ENCODE results near the gene CFHR2.
A peak's percentile ranks its signal among the peaks of the same experiment; 100 is the strongest.
"Not testable (repeated sequence)": the region's sequence is repeated elsewhere in the genome, so short reads cannot be mapped to it uniquely, and the experiment has no call there.

The CFHR2 gene

DNA sequence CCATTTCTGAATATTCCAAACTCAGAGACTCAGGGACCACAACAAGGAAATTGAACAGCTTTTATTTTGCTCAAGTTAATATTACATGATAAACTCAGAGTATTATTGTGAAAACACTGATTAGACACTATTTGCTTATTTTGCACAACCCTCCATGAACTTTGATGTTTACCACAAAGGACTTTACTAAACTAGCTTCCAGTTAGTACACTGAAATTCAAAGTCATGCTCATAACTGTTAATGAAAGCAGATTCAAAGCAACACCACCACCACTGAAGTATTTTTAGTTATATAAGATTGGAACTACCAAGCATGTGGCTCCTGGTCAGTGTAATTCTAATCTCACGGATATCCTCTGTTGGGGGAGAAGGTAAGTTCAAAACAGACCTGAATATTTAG, at the start of gene CFHR2:
Gene CFHR2, plus strand, starts transcription at position 171 of the 400 bp plus-strand sequence. Its CDS starts 143 bp downstream, at position 314.
- DNase-seq (ENCODE audit: low spot score), result not testable (repeated sequence)

DNA sequence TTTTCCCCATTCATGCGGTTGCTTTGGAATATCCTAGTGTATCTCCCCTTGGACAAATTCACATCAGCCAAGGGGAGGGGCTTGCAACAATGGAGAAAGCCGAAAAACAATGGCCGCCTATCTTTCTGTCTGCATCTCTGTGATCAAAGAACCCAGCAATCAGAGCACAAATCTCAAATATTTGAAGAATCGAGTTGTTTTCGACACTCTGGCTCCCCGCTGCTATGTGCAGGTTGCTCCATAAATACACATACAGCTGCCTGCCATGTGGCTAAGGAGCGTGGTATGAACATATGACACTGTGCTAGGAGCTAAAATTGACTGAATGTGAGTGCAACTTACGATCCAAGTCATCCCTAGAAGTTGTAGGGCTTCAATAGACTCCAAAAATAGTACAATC, 47.2 kb upstream of the CFHR2 start:
- DNase-seq (ENCODE audit: low spot score), result no peak

DNA sequence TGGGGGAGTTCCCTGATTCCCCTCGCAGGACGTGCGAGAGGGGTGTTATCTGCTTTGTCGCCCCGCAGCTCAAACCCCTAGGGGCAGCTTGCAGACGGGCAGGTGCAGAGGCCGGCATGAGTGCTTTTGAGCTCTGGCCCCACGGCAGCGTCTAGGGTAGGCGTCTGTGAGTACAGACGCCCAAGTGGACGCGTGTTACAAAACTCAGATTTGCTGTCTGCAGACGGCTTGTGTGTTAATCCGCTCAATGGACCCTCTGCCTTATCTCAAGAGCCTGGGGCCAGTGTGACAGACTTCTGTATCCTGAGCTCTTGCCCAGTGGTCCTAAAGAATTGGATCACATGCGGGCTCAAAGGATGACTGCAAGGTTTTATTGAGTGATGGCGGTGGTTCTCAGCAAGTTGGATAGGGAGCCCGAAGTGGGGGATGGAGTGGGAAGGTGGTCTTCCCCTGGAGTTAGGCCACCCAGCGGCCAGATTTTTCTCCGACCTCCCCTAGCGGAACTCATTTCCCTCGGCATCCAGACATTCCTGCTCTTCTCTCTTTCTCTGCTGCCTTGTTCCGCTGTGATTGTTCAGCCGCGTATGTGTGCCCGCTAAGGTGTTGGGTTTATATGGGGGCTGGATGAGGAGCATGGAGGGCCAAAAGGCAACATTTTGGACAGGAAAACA, 46.2 kb upstream of the CFHR2 start:
- DNase-seq (ENCODE audit: low spot score), result no peak

DNA sequence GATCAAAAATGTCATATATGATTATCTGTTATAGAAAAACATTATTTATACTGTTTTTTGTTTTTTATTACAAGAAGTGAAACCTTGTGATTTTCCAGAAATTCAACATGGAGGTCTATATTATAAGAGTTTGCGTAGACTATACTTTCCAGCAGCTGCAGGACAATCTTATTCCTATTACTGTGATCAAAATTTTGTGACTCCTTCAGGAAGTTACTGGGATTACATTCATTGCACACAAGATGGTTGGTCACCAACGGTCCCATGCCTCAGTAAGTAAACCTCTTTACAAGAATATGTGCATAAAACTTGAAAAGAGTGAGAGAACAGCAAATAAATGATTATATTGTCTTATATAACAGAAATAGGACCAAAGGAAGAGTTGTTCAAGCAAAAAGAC, 41.2 kb upstream of the CFHR2 start:
- DNase-seq (ENCODE audit: low spot score), result no peak

DNA sequence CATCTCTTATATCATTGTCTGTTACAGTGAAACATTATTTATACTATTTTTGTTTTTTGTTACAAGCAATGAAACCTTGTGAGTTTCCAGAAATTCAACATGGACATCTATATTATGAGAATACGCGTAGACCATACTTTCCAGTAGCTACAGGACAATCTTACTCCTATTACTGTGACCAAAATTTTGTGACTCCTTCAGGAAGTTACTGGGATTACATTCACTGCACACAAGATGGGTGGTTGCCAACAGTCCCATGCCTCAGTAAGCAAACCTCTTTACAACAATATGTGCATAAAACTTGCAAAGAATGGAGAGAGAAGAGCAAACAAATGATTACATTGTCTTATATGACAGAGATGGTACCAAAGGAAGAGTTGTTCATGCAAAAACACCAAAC, 33.3 kb upstream of the CFHR2 start:
- DNase-seq (ENCODE audit: low spot score), result no peak

DNA sequence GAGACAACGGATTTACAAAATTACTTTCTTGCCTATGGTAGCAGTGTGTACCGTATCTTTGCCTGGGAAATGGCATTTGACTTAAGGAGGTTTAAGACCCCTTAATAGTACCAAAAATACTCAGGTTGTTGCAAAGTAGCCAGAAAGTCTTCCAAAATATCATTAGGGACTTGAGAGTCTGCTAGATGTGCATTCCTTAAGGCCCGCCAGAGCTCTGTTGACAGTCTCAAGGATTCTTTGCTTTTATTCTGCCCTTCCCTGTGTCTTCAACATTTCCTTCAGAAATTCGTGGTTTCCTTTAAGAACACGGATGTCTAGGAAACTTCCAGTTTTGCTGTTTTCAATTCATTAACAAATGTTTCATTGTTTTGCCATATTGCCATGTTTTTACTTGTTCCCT, 31.3 kb upstream of the CFHR2 start:
- DNase-seq (ENCODE audit: low spot score), result not testable (repeated sequence)

DNA sequence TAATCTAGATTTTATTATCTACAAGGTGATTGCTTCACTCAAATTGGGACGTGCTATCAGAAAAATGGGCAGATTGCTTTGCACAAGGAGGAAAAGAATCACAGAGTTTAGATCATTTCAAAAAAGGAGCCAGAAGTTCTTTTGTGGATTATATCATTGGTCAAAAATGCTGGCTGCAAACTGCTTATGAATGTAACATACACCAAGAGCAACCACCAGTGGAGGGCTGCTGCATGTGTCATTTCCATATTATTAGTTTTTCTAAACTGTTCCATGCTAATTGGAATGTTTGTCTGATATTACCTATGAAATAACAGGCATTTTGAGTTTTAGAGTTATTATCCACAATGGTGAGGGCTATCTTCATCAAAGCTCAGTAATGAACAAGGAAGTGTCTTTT, 16.7 kb upstream of the CFHR2 start:
- DNase-seq (ENCODE audit: low spot score), result not testable (repeated sequence)

DNA sequence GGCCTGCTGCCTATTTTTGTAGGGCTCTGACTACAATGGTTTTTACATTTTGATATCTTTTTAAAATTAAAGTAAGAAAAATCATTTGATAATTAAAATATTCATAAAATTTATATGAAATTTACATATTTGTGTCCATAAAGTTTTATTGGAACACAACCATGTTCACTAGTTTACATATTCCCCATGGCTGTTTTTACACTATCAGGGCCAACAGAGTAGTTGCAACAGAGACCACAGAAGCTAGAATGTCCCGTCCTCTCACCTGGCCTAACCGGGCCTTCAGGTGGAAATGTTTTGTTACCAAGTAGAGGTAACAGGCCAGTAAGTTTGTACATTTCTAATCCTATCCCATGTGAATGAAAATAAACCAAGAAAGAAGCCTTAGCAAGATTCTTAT, 10.7 kb upstream of the CFHR2 start:
- not testable (repeated sequence) for DNase-seq (ENCODE audit: low spot score)

DNA sequence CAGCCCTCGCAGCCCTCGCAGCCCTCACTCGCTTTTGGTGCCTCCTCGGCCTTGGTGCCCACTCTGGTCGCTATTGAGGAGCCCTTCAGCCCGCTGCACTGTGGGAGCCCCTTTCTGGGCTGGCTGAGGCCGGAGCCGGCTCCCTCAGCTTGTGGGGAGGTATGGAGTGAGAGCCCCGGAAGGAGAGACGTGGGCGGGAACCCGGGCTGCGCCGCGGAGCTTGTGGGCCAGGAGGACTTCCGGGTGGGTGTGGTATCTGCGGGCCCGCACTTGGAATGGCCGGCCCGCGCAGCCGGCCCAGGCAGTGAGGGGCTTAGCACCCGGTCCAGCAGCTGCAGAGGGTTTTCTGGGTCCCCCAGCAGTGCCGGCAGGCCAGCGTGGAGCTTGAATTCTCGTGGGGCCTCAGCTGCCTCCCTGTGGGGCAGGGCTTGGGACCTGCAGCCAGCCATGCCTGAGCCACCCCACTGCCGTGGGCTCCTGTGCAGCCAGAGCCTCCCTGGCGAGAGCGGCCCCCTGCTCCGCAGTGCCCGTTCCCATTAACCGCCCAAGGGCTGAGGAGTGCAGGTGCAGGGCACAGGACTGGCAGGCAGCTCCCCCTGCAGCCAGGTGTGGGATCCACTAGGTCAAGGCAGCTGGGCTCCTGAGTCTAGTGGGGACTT, 9.9 kb upstream of the CFHR2 start:
- no peak for DNase-seq (ENCODE audit: low spot score)

DNA sequence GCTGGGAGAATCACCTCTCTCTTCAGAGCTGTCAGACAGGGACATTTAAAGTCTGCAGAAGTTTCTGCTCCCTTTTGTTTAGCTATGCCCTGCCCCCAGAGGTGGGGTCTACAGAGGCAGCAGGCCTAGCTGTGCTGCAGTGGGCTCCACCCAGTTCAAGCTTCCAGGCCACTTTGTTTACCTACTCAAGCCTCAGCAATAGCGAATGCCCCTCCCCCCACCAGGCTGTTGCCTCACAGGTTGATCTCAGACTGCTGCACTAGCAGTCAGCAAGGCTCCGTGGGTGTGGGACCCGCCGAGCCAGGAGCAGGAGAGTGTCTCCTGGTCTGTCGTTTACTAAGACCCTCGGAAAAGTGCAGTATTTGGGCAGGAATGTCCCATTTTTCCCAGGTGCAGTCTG, 2.1 kb upstream of the CFHR2 start:
- not testable (repeated sequence) for DNase-seq (ENCODE audit: low spot score)

DNA sequence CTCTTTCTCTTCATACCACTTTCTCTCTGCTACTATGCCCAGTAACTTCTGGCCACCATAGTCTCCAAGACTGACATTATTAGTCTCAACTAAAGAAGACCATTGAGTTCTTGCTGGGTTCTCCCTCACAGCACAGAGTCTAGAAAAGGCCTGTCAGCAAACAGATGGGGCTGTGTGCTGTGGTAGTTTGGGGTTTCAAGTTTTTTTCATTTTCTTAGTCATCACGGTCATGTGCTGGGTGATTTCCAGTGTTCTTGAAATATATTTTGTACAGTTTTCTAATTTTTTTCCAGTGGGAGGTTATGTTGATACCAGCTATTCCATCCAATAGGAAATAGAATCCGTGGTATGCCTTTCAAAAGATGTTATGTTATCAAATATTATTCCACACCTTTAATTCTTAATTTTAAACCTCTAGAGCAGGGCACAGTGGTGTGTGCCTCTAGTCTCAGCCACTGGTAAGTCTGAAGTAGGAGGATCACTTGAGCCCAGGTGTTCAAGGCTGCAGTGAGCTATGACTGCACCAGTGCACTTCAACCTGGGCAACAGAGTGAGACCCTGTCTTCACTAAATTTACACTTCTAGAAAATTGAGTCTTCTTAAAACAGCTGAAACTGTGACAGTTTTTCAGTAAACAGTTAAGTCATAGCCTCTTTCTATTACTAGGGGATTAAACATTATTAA, 8.3 kb downstream of the CFHR2 start:
- no peak for DNase-seq (ENCODE audit: low spot score)

DNA sequence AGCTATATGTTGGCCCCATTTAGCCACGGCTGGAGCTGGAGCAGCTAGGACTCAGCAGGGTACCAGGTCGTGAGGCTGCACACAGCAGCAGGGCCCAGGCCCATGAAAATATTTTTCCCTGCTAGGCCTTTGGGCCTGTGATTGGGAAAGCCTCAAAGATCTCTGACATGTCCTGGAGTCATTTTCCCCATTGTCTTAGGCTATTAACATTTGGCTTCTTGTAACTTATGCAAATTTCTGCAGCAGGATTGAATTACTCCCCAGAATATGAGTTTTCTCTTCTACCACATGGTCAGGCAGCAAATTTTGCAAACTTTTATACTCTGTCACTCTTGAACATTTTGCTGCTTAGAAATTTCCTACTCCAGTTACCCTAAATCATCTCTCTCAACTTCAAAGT, 11.2 kb downstream of the CFHR2 start:
- no peak for DNase-seq (ENCODE audit: low spot score)

DNA sequence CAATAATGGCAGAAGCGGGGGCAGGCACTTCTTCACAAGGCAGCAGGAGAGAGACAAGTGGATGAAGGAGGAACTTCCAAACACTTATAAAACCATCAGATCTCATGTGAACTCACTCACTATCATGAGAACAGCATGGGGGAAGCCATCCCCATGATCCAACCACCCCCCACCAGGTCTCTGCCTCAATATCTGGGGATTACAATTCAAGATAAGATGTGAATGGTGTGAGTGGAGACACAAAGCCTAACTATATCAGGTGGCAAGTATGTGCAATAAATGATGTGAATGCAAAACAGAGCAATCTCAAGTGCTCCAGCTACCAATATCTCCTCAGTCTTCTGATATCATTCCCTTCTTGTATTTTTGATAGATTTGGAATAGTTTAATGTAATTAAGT, 12.4 kb downstream of the CFHR2 start:
- no peak for DNase-seq (ENCODE audit: low spot score)

DNA sequence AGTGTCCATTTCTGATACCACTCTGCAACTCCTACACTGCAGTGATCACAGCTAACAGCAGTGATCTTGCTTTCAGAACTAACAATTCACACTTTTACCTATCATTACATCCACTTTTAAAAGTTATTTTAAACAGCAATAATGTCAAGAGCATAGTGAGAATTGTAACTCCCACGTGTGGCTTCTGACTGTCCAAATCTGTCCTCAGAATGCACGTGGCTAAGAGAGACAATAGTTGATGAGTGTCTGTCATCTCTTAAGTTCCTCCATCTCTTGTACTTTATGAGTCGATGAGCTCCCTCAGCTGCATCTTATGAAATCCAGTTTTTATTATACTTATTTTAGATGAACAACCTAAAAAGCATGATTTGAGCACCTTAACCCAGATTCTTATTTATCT, 17.3 kb downstream of the CFHR2 start:
- DNase-seq (ENCODE audit: low spot score), result no peak

DNA sequence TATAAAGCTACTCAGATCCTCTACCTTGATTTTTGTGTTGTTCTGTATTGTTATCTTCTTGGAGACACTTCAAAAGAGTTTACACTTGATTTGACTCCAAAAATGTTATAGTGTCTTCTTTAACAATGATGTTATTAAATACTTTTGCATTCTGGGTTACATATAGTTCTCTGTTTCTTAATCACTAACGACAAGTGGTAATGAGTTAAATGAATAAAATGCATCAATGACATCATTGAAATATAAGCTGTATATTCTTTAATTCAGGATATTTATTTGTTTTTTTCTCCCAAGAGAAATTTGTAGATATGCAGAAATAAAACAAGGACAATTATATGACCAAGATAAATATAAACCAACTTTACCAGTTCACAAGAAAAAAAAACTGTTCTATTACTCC, 26.6 kb downstream of the CFHR2 start:
- DNase-seq (ENCODE audit: low spot score), result no peak

DNA sequence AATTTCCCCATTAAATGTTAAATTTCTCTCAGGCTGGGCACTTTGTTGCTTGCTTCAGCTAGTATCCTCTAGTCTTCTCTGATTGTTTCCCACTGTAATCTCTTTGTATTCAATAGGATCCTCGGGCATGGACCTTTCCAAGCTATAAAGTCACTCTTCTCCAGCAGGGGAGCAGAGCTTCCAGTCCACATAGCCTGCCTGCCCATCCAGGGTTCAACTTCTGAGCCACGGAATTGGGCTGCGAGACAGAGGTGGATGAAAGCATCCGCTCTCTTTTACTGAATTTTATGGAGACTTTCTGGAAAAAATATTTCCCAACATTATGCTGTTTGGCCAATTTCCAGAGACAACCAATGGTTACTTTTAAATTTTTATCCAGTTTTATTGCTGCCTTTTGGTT, 32.7 kb downstream of the CFHR2 start:
- DNase-seq (ENCODE audit: low spot score), result no peak

DNA sequence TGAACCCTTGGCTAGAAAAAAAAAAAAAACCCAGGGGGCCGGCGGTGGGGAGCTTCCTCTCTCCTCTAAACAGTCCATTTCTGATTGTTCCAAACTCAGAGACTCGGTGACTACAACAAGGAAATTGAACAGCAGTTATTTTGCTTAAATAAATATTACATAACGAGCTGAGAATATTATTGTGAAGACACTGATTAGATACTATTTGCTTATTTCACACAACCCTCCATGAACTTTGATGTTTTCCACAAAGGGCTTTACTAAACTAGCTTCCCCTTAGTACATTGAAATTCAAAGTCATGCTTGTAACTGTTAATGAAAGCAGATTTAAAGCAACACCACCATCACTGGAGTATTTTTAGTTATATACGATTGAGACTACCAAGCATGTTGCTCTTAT, 33.7 kb downstream of the CFHR2 start, which contains the start of gene CFHR5:
Gene CFHR5, plus strand, starts transcription at position 279 of the 400 bp plus-strand sequence. Its CDS starts 109 bp downstream, at position 388.
- no peak for DNase-seq (ENCODE audit: low spot score)

DNA sequence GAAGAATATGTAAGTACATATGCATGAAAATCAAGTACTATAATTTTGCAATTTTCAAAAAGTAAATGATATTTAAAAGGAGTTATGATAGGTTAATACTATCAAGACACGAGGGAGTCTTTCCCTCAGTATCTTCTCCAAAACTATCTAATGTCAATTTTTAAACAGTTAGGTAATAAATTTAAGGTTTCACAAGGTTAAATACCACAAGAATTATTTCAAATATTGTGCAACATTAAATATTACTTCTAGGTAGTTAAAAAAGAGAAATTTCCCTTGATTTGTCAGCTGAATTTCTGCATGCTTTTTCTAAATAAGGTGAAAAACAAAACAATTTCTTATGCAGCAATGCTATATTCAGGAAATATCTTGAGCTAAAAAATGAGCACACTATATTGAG, 37.3 kb downstream of the CFHR2 start:
- DNase-seq (ENCODE audit: low spot score), result no peak

DNA sequence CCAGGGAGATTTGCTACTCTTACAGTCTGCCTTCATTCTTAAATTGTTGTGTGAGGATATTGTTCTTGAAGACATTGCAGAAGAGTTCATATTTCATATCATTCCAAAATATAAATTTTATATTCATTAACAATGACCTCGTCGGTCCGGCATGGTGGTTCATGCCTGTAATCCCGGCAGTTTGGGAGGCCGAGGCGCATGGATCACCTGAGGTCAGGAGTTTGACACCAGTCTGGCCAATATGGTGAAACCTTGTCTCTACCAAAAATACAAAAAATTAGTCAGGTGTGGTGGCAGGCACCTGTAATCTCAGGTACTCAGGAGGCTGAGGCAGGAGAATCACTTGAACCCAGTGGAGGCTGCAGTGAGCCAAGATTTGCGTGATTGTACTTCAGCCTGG, 38.7 kb downstream of the CFHR2 start:
- not testable (repeated sequence) for DNase-seq (ENCODE audit: low spot score)

DNA sequence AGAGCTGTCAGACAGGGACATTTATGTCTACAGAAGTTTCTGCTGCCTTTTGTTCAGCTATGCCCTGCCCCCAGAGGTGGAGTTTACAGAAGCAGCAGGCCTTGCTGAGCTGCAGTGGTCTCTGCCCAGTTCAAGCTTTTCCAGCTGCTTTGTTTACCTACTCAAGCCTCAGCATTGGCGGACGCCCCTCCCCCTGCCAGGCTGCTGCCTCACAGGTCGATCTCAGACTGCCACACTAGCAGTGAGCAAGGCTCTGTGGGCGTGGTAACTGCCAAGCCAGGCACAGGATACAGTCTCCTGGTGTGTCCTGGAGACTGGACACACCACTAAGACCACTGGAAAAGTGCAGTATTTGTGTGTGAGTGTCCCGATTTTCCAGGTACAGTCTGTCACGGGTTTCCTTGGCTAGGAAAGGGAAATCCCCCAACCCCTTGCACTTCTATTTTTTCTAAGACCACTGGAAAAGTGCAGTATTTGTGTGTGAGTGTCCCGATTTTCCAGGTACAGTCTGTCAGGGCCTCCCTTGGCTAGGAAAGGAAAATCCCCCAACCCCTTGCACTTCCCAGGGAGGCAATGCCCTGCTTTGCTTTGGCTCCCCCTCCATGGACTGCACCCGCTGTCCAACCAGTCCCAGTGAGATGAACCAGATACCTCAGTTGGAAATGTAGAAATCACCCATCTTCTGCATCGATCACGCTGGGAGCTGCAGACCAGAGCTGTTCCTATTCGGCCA, 48.5 kb downstream of the CFHR2 start:
- DNase-seq (ENCODE audit: low spot score), result peak; percentile 20

DNA sequence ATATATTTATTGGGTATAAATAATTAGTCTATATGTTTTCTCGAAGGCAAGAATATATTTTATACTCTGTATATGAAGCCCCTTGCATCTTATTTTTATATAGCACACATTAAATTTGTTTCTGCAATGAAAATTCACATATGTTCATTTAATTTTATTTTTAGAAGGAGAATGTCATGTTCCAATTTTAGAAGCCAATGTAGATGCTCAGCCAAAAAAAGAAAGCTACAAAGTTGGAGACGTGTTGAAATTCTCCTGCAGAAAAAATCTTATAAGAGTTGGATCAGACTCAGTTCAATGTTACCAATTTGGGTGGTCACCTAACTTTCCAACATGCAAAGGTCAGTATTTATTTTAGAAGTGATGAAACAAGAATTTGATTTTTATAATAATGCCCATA, 50.4 kb downstream of the CFHR2 start:
- DNase-seq (ENCODE audit: low spot score), result no peak

DNA sequence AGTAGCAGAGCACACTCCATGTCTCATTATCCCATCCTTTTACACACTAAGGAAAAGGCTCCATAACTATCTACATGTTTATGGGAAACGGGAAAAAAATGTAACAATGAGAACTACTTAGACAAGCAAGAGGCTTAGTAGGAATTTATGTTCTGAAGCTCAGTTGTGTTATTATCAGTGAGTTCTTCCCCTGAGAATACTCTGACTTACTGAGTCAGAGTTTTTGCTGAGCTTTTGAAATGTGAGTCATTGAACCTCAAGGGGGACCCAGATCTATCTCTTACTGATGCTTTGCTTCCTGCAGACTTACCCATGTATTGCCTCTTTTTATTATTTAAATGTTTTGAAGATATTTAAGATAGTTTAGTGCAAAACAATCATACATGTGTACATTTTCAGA, 53.9 kb downstream of the CFHR2 start:
- DNase-seq (ENCODE audit: low spot score), result no peak

DNA sequence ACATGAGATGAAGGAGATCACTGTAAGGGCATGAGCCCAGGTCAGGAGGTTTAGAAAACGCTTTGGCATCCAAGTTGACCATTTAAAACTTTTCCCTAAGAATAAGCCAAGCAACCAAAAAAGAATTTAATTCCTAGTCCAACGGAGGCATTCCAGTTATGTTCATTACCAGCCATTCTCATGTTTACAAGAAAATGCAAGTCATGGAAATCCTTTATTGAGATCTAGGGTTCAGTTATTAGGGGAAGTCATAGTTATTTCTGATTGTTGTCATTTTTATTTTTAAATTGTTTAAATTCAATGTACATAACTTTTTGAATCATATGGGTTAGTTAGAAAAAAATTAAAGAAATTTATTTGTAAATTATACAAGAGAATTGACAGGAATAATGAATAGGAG, 58.3 kb downstream of the CFHR2 start:
- no peak for DNase-seq (ENCODE audit: low spot score)

All from kidney tubule cell (primary cell).